Gastroesophageal sphincter (tissue), 3 donors: ENCODE data around the gene COL25A1.

Experiments
- CTCF ChIP-seq, 4 experiments: fragments of 200-600 bp in 2 of 4; fragments of 450-650 bp in 2 of 4; sonication (generic) in 1 of 4; IDR thresholded peaks; one replicate each; pipeline ENCODE4 v1.5.1; 2017 to 2019; ENCODE audit warnings: antibody characterized with exemption in 4 of 4, mild to moderate bottlenecking in 2 of 4, moderate library complexity in 2 of 4
- EP300 ChIP-seq: sonication (generic); formaldehyde crosslinking; IDR thresholded peaks from one replicate; pipeline ENCODE4 v1.6.1; 2017; ENCODE audit warnings: antibody characterized with exemption, mild to moderate bottlenecking
- POLR2A ChIP-seq, 2 donors: fragments of 450-650 bp; IDR thresholded peaks; one replicate each; pipeline ENCODE4 v1.6.1; 2017; ENCODE audit warnings: antibody characterized with exemption in 2 of 2, mild to moderate bottlenecking in 2 of 2, moderate library complexity in 1 of 2
- POLR2AphosphoS5 ChIP-seq: sonication (generic); formaldehyde crosslinking; IDR thresholded peaks from one replicate; pipeline ENCODE4 v1.6.1; 2017; ENCODE audit warnings: antibody characterized with exemption

GRCh38 chr4:109169170-109169569, 133.3 kb downstream of the COL25A1 start:
- TF ChIP-seq EP300 (no peak), CTCF (IDR thresholded peaks at IDR 0.05) (no peak), POLR2A (IDR thresholded peaks at IDR 0.05) (no peak), POLR2AphosphoS5 (no peak)
